Osteocyte (in vitro differentiated cells): Measurements from ENCODE around the gene GTPBP1. TPM values are rescaled to one million over a fixed set of nuclear protein-coding genes. Genes with fewer than 3 reads are reported as not detected.

Experiments
- DNase-seq: peaks from one replicate; pipeline ENCODE4 v3.0.0; 2021; ENCODE audit warnings: mixed read lengths; ENCODE audit not compliant: unreplicated experiment; ENCODE audit errors: extremely low spot score
- H3K27ac Mint-ChIP-seq: one replicate; pipeline ENCODE4 v1.8.0; 2021; ENCODE audit warnings: mild to moderate bottlenecking, mixed read lengths; ENCODE audit not compliant: unreplicated experiment
- H3K27me3 Mint-ChIP-seq: one replicate; pipeline ENCODE4 v1.8.0; 2021; ENCODE audit warnings: mixed read lengths; ENCODE audit not compliant: unreplicated experiment
- H3K36me3 Mint-ChIP-seq: one replicate; pipeline ENCODE4 v1.8.0; 2021; ENCODE audit warnings: mixed read lengths; ENCODE audit not compliant: unreplicated experiment
- H3K4me1 Mint-ChIP-seq: one replicate; pipeline ENCODE4 v1.8.0; 2021; ENCODE audit warnings: mixed read lengths; ENCODE audit not compliant: unreplicated experiment
- H3K4me3 Mint-ChIP-seq: one replicate; pipeline ENCODE4 v1.8.0; 2021; ENCODE audit warnings: mild to moderate bottlenecking, moderate library complexity, mixed read lengths; ENCODE audit not compliant: unreplicated experiment
- H3K9me3 Mint-ChIP-seq: one replicate; pipeline ENCODE4 v1.8.0; 2021; ENCODE audit warnings: mixed read lengths; ENCODE audit not compliant: unreplicated experiment
- CTCF ChIP-seq: fragments of 200-600 bp; sonication (generic); IDR thresholded peaks from 2 replicates; pipeline ENCODE4 v1.5.0; 2021; ENCODE audit warnings: antibody characterized with exemption, mild to moderate bottlenecking, moderate library complexity
- total RNA-seq: library from RNA; stranded (reverse); gene quantifications from 2 replicates; pipeline ENCODE4 v1.2.1, GENCODE V29; 2021

The GTPBP1 gene
- total RNA-seq, 1 donor from 2014 or later = 68.8 TPM

- H3K9me3 Mint-ChIP-seq = no peaks in the 10 kb centered on the region
- peak overlapping the region; percentile 32 for H3K4me3 Mint-ChIP-seq
- peaks cover 26% of the 10 kb centered on the region for H3K36me3 Mint-ChIP-seq
- no peak for DNase-seq
- no peaks in the 10 kb centered on the region for H3K27me3 Mint-ChIP-seq
- peaks cover 57% of the 10 kb centered on the region for H3K4me1 Mint-ChIP-seq
- TF ChIP-seq CTCF = no peak
- H3K27ac Mint-ChIP-seq = peak overlapping the region; percentile 90
These were observed 13.5 kb downstream of the GTPBP1 start for GRCh38 chr22:38719196-38719595.

GRCh38 chr22:38720350-38720749, 14.6 kb downstream of the GTPBP1 start:
- Mint-ChIP-seq H3K27me3 (no peaks in the 10 kb centered on the region), H3K9me3 (no peaks in the 10 kb centered on the region)

GRCh38 chr22:38721551-38721950, 15.8 kb downstream of the GTPBP1 start:
- Mint-ChIP-seq H3K4me1 (peaks cover 42% of the 10 kb centered on the region), H3K36me3 (peaks cover 37% of the 10 kb centered on the region), H3K27ac (peak overlapping the region; percentile 72), H3K4me3 (no peak overlapping the region), H3K27me3 (no peaks in the 10 kb centered on the region), H3K9me3 (no peaks in the 10 kb centered on the region)
- DNase-seq = no peak
- no peak for TF ChIP-seq CTCF

More at GRCh38 chr22:38720350-38720749, 14.6 kb downstream of the GTPBP1 start:
- H3K4me3 Mint-ChIP-seq = peak overlapping the region; percentile 32
- DNase-seq = no peak
- H3K27ac Mint-ChIP-seq = peak overlapping the region; percentile 90
- peaks cover 34% of the 10 kb centered on the region for H3K36me3 Mint-ChIP-seq
- no peak for TF ChIP-seq CTCF
- H3K4me1 Mint-ChIP-seq = peaks cover 49% of the 10 kb centered on the region

- no peak for DNase-seq
- no peaks in the 10 kb centered on the region for H3K27me3 Mint-ChIP-seq
- no peak overlapping the region for H3K4me3 Mint-ChIP-seq
- peaks cover 54% of the 10 kb centered on the region for H3K36me3 Mint-ChIP-seq
- H3K27ac Mint-ChIP-seq = no peak overlapping the region
- H3K9me3 Mint-ChIP-seq = no peaks in the 10 kb centered on the region
- no peak for TF ChIP-seq CTCF
- H3K4me1 Mint-ChIP-seq = peaks cover 27% of the 10 kb centered on the region
These were observed 18.4 kb downstream of the GTPBP1 start for GRCh38 chr22:38724176-38724575.

GRCh38 chr22:38724926-38725571, 19.3 kb downstream of the GTPBP1 start:
- H3K36me3 Mint-ChIP-seq = peaks cover 61% of the 10 kb centered on the region

More at GRCh38 chr22:38724926-38725571, 19.3 kb downstream of the GTPBP1 start:
- no peaks in the 10 kb centered on the region for H3K27me3 Mint-ChIP-seq
- H3K9me3 Mint-ChIP-seq = no peaks in the 10 kb centered on the region
- H3K27ac Mint-ChIP-seq = no peak overlapping the region
- TF ChIP-seq CTCF = peak; percentile 56
- peaks cover 23% of the 10 kb centered on the region for H3K4me1 Mint-ChIP-seq
- no peak for DNase-seq
- no peak overlapping the region for H3K4me3 Mint-ChIP-seq
